Fibroblast of the conjunctiva (primary cell): ENCODE results near the gene GNE.

Source experiments
- DNase-seq: peaks from one replicate; pipeline ENCODE4 v3.0.0-alpha.2; 2010; ENCODE audit warnings: low read depth

GNE gene

GRCh38 chr9:36169166-36169565 lies 89.1 kb downstream of the GNE start, which contains the start of gene CCIN:
CCIN (plus strand) TSS chr9:36169388; CDS start chr9:36169503, 115 bp downstream.
- no peak for DNase-seq

DNA sequence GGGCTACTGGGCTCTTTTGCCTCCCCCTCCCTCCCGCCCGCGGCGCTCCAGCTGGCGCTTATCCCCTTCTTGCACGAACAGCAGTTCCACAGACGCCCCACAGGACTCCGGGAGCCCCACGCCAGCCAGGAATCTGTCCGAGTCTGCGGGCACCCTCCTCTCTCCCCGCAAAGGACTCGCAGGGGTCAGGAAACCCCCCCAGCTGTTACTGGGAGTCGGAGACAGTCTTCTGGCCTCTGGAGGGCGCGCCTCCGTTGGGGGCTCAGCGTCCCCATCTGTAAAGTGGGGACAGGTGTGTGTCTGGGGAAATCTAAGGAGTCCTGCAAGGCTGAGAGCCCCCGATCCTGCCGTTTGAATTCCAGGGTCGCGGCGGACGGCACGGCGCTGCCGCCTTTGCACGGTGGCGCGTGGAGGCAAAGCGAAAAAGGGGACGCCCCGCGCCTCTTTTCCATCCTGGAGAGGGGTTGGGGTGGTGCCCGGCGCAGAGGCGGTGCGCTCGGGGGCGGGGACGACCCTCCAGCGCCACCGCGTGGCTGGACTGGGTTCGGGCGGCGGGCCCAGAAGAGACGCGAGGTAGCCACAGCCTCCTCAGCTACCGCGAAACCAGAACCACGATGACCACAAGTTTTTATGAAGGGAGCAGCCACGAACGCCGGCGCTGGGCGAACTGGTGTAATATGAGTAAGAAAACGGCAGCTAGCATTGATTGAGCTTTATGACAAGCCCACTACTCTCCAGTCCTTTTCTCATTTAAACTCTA lies 91.9 kb downstream of the GNE start:
- no peak for DNase-seq

- DNase-seq, result no peak
These were observed 92.5 kb downstream of the GNE start for GRCh38 chr9:36165826-36166167.

GRCh38 chr9:36164989-36165388 lies 93.3 kb downstream of the GNE start:
- DNase-seq, result no peak
